Suprapubic skin (tissue), 4 donors: ENCODE data around the gene IL6ST. TPM values are rescaled to one million over a fixed set of nuclear protein-coding genes. Genes with fewer than 3 reads are reported as not detected.

Experiments
- DNase-seq, 2 donors: peaks; one replicate each; pipeline ENCODE4 v3.0.0-alpha.2; 2019; ENCODE audit warnings: low spot score in 2 of 2
- H3K27ac ChIP-seq: fragments of 200-600 bp; sonication (generic); one replicate; pipeline ENCODE4 v1.5.1; 2019
- H3K27me3 ChIP-seq: fragments of 200-600 bp; sonication (generic); one replicate; pipeline ENCODE4 v1.5.1; 2019
- H3K36me3 ChIP-seq: fragments of 200-600 bp; sonication (generic); one replicate; pipeline ENCODE4 v1.5.1; 2019
- H3K4me1 ChIP-seq: fragments of 200-600 bp; sonication (generic); one replicate; pipeline ENCODE4 v1.5.1; 2019
- H3K4me3 ChIP-seq: fragments of 200-600 bp; sonication (generic); one replicate; pipeline ENCODE4 v1.5.1; 2019; ENCODE audit warnings: mild to moderate bottlenecking
- H3K9me3 ChIP-seq: fragments of 200-600 bp; sonication (generic); one replicate; pipeline ENCODE4 v1.5.1; 2019
- EP300 ChIP-seq: sonication (generic); formaldehyde crosslinking; IDR thresholded peaks from one replicate; pipeline ENCODE4 v1.6.1; 2017; ENCODE audit warnings: antibody characterized with exemption
- POLR2A ChIP-seq, 2 donors: fragments of 450-650 bp; IDR thresholded peaks; one replicate each; pipeline ENCODE4 v1.6.1; 2017; ENCODE audit warnings: antibody characterized with exemption in 2 of 2, mild to moderate bottlenecking in 2 of 2, moderate library complexity in 2 of 2
- POLR2AphosphoS5 ChIP-seq, 3 donors: sonication (generic); formaldehyde crosslinking; IDR thresholded peaks; one replicate each; pipeline ENCODE4 v1.6.1; 2017; ENCODE audit warnings: antibody characterized with exemption in 3 of 3
- WGBS: methylation state at CpG from one replicate; pipeline ENCODE4 v1.1.5; 2018; 5-methylcytosine and 5-hydroxymethylcytosine counted together
- total RNA-seq, 4 donors: library from RNA; depleted of rRNA; stranded (reverse); fragments of >200 nt; gene quantifications; one replicate each; pipeline ENCODE4 v1.1.0, GENCODE V29; 2016
- TF ChIP-seq, protein P1 (sequence below), 2 donors: fragments of 200-600 bp in 1 of 2; fragments of 450-650 bp in 1 of 2; sonication (generic) in 1 of 2; IDR thresholded peaks; one replicate each; pipeline ENCODE4 v1.5.1; 2016 to 2019; ENCODE audit warnings: antibody characterized with exemption in 2 of 2, mild to moderate bottlenecking in 1 of 2, moderate library complexity in 1 of 2

IL6ST gene
- total RNA-seq, 4 donors from 2014 or later, result 47.0 to 110 (median 87.5) TPM

DNA sequence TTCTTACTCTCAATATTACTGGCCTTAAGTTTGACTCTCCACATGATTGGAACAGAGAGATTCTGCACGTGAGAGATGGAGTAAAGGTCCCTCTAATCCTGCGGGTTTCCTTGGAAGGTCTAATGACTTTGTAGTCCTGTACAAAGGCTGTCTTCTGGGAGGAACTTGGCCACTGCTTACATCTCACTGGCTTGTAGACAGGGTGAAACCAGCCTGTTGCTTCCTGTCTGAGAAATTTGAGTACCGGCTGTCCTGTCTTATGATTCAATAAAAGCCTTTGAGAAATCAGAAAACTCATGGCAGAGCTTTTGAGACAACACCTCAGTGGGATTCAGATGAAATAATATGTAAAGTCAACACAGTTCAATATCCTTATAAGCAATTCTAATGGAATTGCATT lies 100.6 kb downstream of the IL6ST start:
- no peak overlapping the region for H3K27ac ChIP-seq
- H3K9me3 ChIP-seq, result no peaks in the 10 kb centered on the region
- no peaks in the 10 kb centered on the region for H3K27me3 ChIP-seq
- H3K36me3 ChIP-seq, result no peaks in the 10 kb centered on the region
- WGBS, result 61% methylated on average over 3 of the region's 3 CpGs
- H3K4me1 ChIP-seq, result peaks cover 10% of the 10 kb centered on the region
- TF ChIP-seq EP300 (no peak), POLR2AphosphoS5 (IDR thresholded peaks at IDR 0.05) (no peak), POLR2A (IDR thresholded peaks at IDR 0.05) (no peak)
- TF ChIP-seq, protein P1, sequence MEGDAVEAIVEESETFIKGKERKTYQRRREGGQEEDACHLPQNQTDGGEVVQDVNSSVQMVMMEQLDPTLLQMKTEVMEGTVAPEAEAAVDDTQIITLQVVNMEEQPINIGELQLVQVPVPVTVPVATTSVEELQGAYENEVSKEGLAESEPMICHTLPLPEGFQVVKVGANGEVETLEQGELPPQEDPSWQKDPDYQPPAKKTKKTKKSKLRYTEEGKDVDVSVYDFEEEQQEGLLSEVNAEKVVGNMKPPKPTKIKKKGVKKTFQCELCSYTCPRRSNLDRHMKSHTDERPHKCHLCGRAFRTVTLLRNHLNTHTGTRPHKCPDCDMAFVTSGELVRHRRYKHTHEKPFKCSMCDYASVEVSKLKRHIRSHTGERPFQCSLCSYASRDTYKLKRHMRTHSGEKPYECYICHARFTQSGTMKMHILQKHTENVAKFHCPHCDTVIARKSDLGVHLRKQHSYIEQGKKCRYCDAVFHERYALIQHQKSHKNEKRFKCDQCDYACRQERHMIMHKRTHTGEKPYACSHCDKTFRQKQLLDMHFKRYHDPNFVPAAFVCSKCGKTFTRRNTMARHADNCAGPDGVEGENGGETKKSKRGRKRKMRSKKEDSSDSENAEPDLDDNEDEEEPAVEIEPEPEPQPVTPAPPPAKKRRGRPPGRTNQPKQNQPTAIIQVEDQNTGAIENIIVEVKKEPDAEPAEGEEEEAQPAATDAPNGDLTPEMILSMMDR (IDR thresholded peaks at IDR 0.05), result no peak
- H3K4me3 ChIP-seq, result no peak overlapping the region
- DNase-seq, result no peak

GRCh38 chr5:55892479-55892878 lies 102.3 kb downstream of the IL6ST start:
- 52% methylated on average over 2 of the region's 2 CpGs for WGBS
- DNase-seq, result no peak

GRCh38 chr5:55888205-55888604 lies 106.6 kb downstream of the IL6ST start:
- Histone ChIP-seq H3K27ac (no peak overlapping the region), H3K36me3 (no peaks in the 10 kb centered on the region), H3K4me3 (no peak overlapping the region), H3K27me3 (no peaks in the 10 kb centered on the region), H3K4me1 (no peaks in the 10 kb centered on the region), H3K9me3 (no peaks in the 10 kb centered on the region)
- TF ChIP-seq, protein P1 (IDR thresholded peaks at IDR 0.05), result no peak
- TF ChIP-seq POLR2A (IDR thresholded peaks at IDR 0.05), result no peak
- TF ChIP-seq POLR2AphosphoS5 (IDR thresholded peaks at IDR 0.05), result no peak
- TF ChIP-seq EP300, result no peak
- WGBS, result 71% methylated on average over 5 of the region's 5 CpGs
- no peak for DNase-seq

More at GRCh38 chr5:55892479-55892878, 102.3 kb downstream of the IL6ST start:
- Histone ChIP-seq H3K4me1 (peaks cover 5% of the 10 kb centered on the region), H3K4me3 (no peak overlapping the region), H3K27ac (no peak overlapping the region), H3K36me3 (no peaks in the 10 kb centered on the region), H3K27me3 (no peaks in the 10 kb centered on the region), H3K9me3 (no peaks in the 10 kb centered on the region)
- TF ChIP-seq POLR2AphosphoS5 (IDR thresholded peaks at IDR 0.05) (no peak), EP300 (no peak), POLR2A (IDR thresholded peaks at IDR 0.05) (no peak)
- TF ChIP-seq, protein P1 (IDR thresholded peaks at IDR 0.05), result no peak

- Histone ChIP-seq H3K27me3 (no peaks in the 10 kb centered on the region), H3K36me3 (no peaks in the 10 kb centered on the region), H3K4me1 (no peaks in the 10 kb centered on the region), H3K4me3 (no peak overlapping the region), H3K27ac (no peak overlapping the region), H3K9me3 (no peaks in the 10 kb centered on the region)
- TF ChIP-seq EP300 (no peak), POLR2AphosphoS5 (IDR thresholded peaks at IDR 0.05) (no peak), POLR2A (IDR thresholded peaks at IDR 0.05) (no peak)
- TF ChIP-seq, protein P1 (IDR thresholded peaks at IDR 0.05), result no peak
- no peak for DNase-seq
- WGBS, result 60% methylated on average over 9 of the region's 9 CpGs
These were observed 109.4 kb downstream of the IL6ST start for GRCh38 chr5:55885359-55885758.

Other genes starting within 250 kb of the IL6ST start
- gene IL31RA, start 143.6 kb downstream of the IL6ST start, total RNA-seq, result 1 to 10 TPM in 2 of 4 donors, under 1 TPM in 2; 0.89 to 3.0 (median 1.0) TPM
- gene ANKRD55, start 238.4 kb upstream of the IL6ST start, total RNA-seq, result under 1 TPM in 1 of 4 donors, not detected in 3; 0.23 TPM